GM18498 (cell line): ENCODE measurements around the gene JARID2.
"Not testable (repeated sequence)": the region's sequence is repeated elsewhere in the genome, so short reads cannot be mapped to it uniquely, and the experiment has no call there.

ENCODE experiments used
- ATAC-seq: cut with Tn5 transposase; IDR thresholded peaks from one replicate; pipeline ENCODE4 v1.9.1; 2021; ENCODE audit warnings: mild to moderate bottlenecking, moderate library complexity; ENCODE audit not compliant: unreplicated experiment

Gene JARID2

DNA sequence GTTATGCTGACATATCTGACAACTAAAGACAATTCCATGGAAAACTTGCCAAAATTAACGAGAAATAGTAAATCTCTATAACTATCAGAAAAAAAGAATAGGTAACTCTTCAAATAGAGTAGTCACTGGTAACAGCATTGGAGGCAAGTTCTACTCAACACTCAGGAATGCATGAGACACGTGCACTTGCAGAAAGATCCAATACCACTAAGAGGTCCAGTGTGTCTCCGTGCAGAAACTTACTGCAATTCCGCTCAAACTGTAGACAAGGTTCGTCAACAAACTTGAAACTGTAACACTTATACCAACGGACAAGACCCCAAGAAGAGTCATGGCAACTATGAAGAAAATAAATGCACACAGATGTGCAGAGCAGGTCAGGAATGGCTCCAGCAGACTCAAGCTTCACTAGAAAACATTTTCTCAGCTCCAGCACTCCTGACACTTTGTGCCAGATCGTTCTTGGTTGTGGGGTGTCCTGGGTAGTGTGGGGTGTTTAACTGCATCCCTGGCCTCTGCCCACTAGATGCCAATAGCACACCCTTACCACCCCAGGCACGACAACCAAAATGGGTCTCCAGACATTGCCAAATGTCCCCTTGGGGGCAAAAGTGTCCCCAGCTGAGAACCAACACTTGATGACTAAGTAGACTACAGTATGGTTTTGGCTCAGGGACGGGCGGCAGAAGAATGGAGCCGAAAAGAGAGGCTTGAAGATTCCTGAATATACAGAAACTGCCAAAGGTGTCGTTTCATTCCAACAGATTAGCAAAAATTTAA lies 282.2 kb downstream of the JARID2 start:
- no peak for ATAC-seq

DNA sequence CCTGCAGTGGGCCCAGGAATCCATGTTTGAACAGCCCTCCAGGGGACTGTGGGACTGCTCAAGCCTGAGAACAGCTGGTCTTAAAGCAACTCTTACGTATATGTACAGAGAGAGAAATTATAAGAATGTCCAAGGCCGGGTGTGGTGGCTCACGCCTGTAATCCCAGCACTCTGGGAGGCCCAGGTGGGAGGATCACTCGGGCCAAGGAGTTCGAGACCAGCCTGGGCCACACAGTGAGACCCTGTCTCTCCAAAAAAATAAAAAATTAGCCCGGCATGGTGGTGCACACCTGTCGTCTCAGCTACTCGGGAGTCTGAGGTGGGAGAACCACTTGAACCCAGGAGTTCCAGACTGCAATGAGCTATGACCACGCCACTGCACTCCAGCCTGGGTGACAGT lies 283.0 kb downstream of the JARID2 start:
- no peak for ATAC-seq

DNA sequence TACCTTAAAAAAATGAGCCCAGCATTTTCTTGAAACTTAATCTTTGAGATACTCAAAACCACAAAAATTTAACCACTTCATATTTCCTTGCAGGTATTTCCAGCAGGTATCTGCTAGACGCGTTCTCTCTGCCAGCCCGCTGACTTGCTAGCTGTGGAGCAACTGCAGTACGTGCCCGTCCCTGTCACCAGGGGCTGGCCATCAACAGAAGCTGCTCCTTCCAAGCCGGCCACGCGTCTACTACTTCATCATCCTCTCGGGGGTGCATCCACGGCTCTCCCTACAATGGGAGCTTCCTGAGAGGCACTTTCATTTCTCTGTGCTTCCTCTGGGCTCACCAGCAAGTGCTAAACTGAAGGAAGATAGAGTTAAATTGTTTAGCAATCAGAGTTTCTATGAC lies 284.5 kb downstream of the JARID2 start:
- ATAC-seq: no peak

- no peak for ATAC-seq
Measured at GRCh38 chr6:15531973-15532372, 286.1 kb downstream of the JARID2 start.

DNA sequence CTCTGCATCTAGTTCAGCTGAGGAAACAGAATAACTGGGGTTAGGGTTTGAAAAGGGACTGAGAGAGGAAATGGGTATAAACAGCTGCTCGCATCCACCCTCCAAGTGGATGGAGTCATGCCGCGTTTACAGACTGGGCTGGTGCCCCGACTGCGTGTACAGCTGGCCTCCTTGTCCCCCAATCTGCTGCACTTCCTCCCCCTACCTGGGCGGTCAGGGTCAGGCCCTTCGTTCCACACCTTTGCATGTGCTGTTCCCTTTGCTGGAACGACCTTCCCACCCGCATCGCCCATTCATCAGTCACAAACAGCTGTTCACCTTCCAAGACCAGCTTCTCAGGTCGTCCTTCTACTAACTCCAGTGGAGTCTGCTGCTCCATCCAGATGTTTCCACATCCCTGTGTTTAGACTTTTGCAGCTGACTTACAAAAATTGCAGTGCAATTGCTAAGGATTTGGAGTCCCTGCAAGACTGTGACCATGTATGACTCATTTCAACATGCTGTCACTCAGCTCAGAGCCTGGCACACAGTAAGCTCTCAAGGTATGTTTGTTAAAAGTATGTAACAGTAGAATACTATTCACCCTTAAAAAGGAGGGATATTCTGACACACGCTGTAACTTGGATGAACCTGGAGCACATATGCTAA lies 287.6 kb downstream of the JARID2 start:
- no peak for ATAC-seq

DNA sequence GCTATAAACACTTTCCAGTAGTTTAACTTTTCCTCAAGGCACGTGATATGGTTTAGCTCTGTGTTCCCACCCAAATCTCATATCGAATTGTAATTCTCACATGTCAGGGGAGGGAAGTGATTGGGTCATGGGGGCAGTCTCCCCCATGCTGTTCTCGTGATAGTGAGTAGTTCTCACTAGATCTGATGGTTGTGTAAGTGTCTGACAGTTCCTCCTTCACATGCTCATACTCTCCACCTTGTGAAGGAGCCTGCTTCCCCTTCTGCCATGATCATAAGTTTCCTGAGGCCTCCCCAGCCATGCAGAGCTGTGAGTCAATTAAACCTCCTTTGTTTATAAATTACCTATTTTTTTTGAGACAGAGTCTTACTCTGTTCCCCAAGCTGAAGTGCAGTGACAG lies 289.1 kb downstream of the JARID2 start:
- no peak for ATAC-seq

GRCh38 chr6:15535495-15536197 lies 289.8 kb downstream of the JARID2 start:
- no peak for ATAC-seq

DNA sequence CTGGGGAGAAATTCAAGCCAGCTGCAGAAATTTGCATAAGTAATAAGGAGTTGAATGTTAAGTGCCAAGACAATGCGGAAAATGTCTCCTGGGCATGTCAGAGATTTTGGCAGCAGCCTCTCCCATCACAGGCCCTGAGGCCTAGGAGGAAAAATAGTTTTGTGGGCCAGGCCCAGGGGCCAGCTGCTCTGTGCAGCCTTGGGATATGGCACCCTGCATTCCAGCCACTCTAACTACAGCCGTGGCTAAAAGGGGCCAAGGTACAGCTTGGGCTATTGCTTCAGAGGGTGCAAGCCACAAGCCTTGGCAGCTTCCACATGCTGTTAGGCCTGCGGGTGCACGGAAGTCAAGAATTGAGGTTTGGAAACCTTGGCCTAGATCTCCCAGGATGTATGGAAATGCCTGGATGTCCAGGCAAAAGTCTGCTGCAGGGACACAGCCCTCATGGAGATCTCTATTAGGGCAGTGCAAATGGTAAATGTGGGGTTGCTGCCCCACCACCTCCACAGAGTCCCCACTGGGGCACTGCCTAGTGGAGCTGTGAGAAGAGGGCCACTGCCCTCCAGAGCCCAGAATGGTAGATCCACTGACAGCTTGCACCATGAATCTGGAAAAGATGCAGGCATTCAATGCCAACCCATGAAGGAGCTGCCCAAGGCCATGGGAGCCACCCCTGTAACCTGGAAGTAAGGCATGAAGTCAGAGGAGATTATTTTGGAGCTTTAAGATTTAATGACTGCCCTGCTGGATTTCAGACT lies 290.5 kb downstream of the JARID2 start:
- no peak for ATAC-seq

DNA sequence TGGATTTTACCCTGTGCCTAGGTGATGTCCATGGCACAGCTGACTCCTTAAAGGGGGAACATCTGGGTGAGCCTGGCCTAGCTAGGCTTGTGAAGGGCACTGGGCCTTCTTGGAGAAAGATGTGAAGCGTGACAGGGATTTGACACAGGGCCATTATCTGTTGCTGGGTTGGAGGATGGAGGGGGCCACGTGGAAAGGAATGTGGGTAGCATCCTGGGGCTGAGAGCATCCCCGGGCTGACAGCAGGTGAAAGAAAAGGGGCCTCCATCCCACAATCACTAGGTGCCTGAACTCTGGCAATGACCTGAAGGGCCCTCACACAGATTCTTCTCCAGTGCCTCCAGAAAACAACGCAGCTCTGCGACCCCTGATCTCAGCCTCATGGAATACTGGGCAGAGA lies 292.2 kb downstream of the JARID2 start:
- ATAC-seq: no peak

DNA sequence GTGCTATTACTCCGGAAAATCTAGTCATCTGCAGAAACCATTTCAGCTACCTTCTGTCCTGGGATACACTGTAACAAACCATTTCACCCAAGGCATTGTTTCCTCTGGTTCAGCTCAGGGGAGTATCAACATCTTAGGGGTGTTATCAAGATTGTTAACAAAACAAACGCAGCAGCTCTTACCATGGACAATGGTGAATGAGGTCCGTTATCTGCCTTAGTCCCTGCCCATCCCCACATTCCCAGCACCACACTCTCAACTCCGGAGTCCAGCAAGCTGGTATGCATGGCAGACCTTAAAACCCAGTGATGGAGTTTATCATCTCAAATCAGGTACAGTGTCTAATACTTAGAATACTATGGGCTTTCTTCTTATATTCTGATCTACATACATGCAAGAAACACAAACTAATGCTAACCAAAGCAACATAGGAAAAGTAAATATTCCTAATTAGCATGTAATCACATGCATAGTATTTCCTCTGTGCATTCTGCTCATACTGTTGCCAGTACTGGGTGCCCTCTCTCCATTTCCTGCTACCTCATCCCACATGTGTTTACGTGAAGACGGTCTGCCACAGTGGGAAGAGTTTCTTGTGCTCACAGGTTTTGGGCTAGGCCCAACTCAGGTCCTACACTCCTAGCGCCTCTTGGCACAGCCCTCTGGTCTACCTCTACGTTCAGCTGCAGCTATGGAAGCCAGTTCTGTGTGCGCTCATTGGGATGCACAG lies 293.1 kb downstream of the JARID2 start:
- no peak for ATAC-seq

DNA sequence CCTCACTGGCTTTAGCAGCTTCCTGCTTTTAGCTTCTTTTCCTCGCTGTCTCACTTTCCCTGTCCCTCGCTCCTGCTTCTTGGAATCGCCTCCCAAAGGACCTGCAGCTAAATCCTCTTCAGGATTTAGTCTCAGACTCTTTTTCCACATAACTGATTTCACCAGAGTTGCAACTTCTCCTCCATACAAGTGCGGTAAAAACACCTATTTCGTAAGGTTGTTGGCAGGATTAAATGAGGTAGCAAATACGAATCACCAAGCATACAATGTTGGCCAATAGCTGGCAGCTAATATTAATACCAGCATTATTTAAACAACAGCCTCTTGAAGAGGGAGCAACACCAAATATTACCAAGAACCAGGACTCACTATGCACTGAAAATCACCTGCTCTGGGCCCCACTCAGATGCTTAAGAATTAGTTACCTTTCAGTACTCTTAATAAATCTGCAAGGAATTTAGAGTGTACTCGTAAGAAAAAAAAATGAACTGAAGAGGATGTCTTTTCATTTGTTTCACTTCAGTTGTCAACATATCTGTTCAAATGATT lies 293.9 kb downstream of the JARID2 start:
- no peak for ATAC-seq

GRCh38 chr6:15543332-15543917 lies 297.6 kb downstream of the JARID2 start:
- ATAC-seq: not testable (repeated sequence)

DNA sequence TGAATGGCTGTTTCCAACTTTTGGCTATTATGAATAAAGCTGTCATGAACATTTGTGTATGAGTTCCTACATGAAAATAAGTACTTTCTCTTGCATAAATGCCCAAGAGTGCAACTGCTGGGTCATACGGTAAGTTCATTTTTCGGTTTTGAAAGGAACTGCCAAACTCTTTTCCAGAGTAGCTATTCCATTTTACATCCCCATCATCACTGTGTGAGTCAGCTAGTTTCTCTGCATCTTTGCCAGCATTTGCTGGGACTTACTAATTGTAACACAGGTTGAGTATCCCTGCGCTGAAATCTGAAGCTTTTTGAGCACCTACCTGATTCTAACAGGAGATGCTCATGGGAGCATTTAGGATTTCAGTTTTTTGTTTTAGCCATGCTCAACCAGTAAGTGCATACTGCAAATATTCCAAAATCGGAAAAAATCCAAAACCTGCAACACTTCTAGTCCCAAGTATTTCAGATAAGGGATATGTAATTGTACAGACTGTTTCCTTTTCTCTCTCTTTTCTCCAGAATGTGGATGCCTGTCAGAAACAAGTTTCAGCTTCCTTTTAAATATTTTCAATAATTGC lies 298.5 kb downstream of the JARID2 start:
- ATAC-seq: no peak

GRCh38 chr6:15546591-15546990 lies 300.7 kb downstream of the JARID2 start:
- no peak for ATAC-seq

DNA sequence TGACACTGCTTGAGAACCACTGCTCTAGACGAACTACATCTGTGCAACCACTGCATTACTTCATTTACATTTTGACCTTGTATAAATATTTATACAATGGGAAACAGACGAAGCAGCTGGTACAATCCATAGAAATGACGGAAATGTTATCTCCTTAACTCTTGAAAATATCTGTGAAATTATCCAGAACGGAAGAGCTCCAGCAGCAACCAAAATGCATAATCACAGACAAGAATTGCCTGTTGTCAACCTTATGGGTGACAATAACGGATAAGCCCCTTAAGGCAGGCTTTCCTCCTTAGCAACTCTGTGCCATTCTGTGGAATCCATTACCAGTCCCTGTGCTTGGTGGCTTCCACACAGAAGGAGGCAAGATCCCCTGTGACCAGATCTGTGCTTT lies 301.5 kb downstream of the JARID2 start:
- no peak for ATAC-seq

GRCh38 chr6:15549371-15549770 lies 303.5 kb downstream of the JARID2 start:
- no peak for ATAC-seq

DNA sequence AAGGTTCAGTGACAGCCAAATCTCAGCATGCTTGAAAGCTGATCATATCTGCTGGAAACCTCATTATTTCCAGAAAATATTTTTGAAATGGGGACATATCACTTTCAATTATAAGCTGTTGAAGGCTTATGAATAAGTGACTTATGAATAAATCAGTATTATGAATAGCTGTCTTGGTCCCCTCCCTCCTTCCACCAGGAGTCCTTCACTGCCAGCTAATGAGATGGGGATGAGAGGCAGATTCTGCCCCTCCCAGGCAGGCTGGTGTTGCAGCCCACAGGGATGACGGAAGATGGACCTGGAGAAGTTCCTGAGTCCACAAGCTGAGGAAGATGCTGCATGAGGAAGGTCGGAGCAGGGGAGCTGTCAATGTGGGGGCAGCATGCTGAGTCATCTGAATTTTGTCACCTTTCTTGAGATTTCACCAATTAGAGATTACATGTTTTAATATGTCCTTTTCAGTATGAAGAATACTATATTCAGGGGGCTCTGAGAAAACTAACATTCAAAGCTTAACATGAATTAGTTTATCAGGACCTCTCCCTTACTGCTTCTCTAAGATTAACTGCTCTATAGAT lies 304.8 kb downstream of the JARID2 start:
- ATAC-seq: no peak

DNA sequence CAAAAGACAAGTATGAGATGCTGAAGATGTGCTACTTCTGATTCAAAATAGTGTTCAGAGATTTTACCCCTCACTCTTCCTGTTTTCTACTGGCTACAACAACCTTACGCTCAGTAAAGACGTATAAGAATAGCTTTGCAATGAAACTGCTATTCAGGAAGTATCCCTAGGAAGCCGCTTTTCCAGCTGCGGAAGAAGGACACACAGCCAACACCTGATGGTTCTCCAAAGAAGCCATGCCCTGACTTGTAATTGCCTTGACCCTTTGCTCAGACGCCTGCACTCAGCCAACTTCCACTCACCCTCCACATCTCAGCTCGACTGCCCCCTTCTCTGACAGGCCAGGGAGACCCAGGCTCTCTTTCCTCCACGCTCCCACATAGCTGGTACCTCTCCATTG lies 305.4 kb downstream of the JARID2 start:
- ATAC-seq: no peak

DNA sequence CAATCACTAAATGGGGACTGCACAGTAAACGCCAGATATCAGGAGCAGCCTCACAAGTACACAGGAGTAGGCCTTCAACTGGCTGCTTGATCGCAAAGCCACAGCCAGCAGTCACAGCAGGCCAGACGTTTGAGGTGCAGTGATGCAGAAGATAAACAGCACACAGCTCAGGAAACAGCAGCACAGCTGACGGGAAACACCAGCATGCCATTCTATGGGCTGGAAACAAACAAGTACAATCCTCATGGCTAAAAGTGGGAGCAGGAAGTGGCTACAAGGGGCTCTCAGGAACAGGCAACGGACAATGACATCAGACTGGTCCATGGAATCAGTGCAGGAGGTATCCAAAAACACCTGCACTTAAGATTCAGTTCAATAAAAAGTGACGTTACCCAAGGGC lies 305.9 kb downstream of the JARID2 start:
- ATAC-seq: no peak
